Lower leg skin (tissue), 3 donors: ENCODE results near the gene CCR6.

Experiments
- CTCF ChIP-seq, 3 donors: fragments of 450-650 bp; IDR thresholded peaks; one replicate each; pipeline ENCODE4 v1.5.1; 2016; ENCODE audit warnings: antibody characterized with exemption in 3 of 3, mild to moderate bottlenecking in 3 of 3, moderate library complexity in 2 of 3
- POLR2A ChIP-seq, 2 donors: fragments of 450-650 bp; IDR thresholded peaks; one replicate each; pipeline ENCODE4 v1.6.1; 2016 to 2017; ENCODE audit warnings: antibody characterized with exemption in 2 of 2, mild to moderate bottlenecking in 1 of 2, moderate library complexity in 1 of 2

GRCh38 chr6:167124753-167125152, 1.9 kb downstream of the CCR6 start:
- TF ChIP-seq CTCF (IDR thresholded peaks at IDR 0.05) (no peak), POLR2A (IDR thresholded peaks at IDR 0.05) (no peak)
